Measurements from ENCODE around the gene MNAT1. TPM values are rescaled to one million over a fixed set of nuclear protein-coding genes. Genes with fewer than 3 reads are reported as not detected.

The MNAT1 gene
- total RNA-seq = 12.0 and 15.3 TPM in 2 replicates

DNA sequence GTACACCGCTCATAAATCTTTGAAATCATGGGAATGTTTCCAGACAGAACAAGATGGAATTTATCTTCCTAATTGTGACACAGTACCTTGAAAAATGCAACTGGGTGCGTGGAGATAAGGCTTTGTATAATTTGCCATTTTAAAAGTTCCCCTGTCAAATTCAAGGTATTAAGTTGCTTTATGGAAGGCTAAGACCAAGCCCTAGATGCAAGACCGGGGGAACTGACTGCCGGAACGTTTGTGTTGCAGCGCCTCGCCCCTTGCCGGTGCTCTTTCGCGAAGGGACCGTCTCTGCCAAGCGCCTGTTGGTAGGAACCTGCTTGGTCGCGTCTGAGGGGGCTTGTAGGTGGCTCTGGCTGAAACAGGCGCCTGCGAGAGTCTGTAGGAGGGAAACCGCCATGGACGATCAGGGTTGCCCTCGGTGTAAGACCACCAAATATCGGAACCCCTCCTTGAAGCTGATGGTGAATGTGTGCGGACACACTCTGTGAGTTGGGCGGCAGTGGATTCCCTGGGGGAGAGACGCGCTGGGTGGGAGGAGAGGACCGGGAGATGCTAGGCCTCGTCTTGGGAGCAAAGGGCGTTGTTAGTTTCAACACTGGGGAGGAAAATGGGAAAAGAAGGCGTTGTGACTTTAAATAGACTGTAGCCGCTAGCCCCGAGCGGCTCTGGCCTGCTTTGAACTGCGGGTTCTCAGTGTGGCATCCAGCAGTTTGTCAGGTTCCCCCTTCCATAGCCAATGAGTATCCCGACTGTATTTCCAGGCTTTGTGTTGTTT lies at the start of gene MNAT1:
MNAT1 (plus strand) TSS at position 297 of the 778 bp plus-strand sequence; CDS start at position 399, 102 bp downstream.

DNA sequence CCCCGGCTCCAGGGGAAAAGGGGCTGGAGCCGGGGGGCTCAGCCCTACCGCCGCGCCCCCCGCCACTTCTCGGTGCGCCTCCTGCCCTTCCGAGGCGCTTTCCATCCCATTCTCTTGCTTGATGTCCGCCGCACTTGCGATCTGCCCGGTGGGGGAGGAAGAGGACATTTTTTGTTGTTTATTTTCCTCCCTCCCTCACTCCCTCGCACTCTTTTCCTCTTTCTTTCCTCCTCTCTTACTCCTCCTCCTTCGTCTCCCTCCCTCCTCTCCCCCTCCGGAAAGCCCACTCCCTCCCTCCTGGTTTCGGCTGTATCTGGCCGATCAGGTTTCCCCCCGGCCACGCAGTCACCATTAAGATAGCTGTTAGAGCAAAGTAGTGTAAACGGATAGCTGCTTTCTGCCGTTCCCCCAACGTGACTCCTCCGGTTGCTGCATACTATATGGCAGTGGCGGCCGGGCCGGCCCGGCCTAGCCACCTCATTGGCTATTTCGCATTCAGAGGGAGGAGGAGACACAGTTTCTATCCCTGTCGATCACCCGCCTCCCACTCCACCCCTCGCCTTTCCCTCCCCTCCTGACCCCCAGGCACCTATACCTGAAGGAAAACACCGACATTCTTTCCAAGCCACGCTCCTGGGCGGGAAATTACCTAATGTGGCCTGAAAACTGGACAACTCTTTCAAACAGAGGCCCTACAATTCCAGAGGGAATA lies 10.5 kb upstream of the MNAT1 start, which contains the start of gene SIX4:
SIX4 (minus strand) TSS at position 445 of the 712 bp plus-strand sequence; CDS start at position 168, 277 bp downstream.

DNA sequence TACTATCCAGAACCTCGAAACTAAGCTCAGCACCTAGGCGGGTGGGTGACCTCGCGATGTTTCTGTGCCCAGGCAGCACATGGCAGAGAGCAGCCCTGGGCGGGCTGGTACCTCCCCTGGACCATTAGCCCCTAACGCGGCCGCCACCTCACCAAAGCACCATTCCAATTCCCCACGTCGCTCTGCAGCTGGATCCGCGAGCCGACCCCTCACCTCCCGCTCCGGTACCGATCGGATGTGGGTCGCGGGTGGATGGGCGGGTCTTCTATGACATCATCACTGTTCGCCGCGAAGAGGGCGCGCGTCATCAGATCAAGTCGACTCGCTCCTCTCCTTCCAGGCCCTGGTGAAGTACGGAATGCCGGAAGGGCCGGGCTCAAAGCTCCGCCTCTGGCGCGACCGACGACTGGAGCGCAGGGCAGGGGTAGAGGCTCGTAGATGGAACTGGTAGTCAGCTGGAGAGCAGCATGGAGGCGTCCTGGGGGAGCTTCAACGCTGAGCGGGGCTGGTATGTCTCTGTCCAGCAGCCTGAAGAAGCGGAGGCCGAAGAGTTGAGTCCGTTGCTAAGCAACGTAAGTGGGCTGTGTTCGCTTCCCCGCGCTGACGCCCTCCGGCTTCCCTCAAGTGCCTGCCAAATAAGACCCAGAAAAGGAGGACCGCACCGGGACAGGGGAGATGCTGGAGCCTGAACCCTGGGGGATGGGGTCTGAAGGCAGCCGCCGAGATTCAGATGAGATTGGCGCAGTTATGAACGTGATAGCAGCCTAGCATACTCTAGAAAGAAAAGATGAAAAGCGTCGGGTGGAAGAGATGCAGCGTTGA lies 246.5 kb downstream of the MNAT1 start, which contains the start of the genes SLC38A6 and TRMT5:
SLC38A6 (plus strand) TSS at position 435 of the 822 bp plus-strand sequence; CDS start at position 468, 33 bp downstream.
TRMT5 (minus strand) TSS at position 269 of the 822 bp plus-strand sequence; CDS start at position 163, 106 bp downstream.

Other genes starting within 250 kb of the MNAT1 start
- not detected in 2 replicates for gene C14orf39, start 248.7 kb upstream of the MNAT1 start, total RNA-seq
- gene SIX6, start 225.6 kb upstream of the MNAT1 start, total RNA-seq = not detected in 2 replicates
- gene SIX1, start 85.3 kb upstream of the MNAT1 start, total RNA-seq = 0.12 and 0.20 TPM in 2 replicates
- gene SIX4, start 10.4 kb upstream of the MNAT1 start, total RNA-seq = 4.0 and 4.4 TPM in 2 replicates
- 10.8 and 11.4 TPM in 2 replicates for gene TRMT5, start 246.3 kb downstream of the MNAT1 start, total RNA-seq
- gene SLC38A6, start 246.5 kb downstream of the MNAT1 start, total RNA-seq = 14.1 and 19.1 TPM in 2 replicates

All from cardiac ventricle fibroblast (primary cell).